Measurements from ENCODE around the gene ATP9A. TPM values are rescaled to one million over a fixed set of nuclear protein-coding genes. Genes with fewer than 3 reads are reported as not detected.

The ATP9A gene
- total and polyA plus RNA-seq, 4 donors: 2.4 to 16.7 (median 9.9) TPM

- H3K27me3 ChIP-seq (ENCODE audit: control insufficient read depth in 4 of 4, insufficient read depth in 4 of 4, low read length in 3 of 4): no peaks in the 10 kb centered on the region
- H3K36me3 ChIP-seq (ENCODE audit: control insufficient read depth in 4 of 4, insufficient read depth in 3 of 4, low read depth in 1 of 4, low read length in 3 of 4): peaks cover 0 to 18% (median 6%) of the 10 kb centered on the region in 4 donors
- peaks cover 0 to 4% (median under 1%) of the 10 kb centered on the region in 4 donors for H3K4me1 ChIP-seq (ENCODE audit: control insufficient read depth in 4 of 4, insufficient read depth in 4 of 4, low read length in 3 of 4)
- 77% methylated on average over 8 of the region's 8 CpGs for WGBS
- no peaks in the 10 kb centered on the region for H3K9me3 ChIP-seq (ENCODE audit: control insufficient read depth in 4 of 4, low read length in 3 of 4)
- no peak overlapping the region for H3K4me3 ChIP-seq (ENCODE audit: low read depth in 1 of 3, low read length in 3 of 3)
- H3K9ac ChIP-seq (ENCODE audit: low read depth in 1 of 2, low read length in 2 of 2): no peak overlapping the region
- DNase-seq (ENCODE audit: low spot score): no peak
- H3K27ac ChIP-seq (ENCODE audit: low read depth in 1 of 2, low read length in 2 of 2): no peak overlapping the region
- TF ChIP-seq GABPA (IDR thresholded peaks at IDR 0.05 in 1 of 2, conservative IDR thresholded peaks at IDR 0.05 in 1 of 2): no peak
- no peak for TF ChIP-seq ATF3 (IDR thresholded peaks at IDR 0.05)
- TF ChIP-seq HNF4A (conservative IDR thresholded peaks at IDR 0.05): no peak
- TF ChIP-seq MAX (IDR thresholded peaks at IDR 0.05): no peak
- no peak for TF ChIP-seq RXRA (IDR thresholded peaks at IDR 0.05)
- TF ChIP-seq REST (IDR thresholded peaks at IDR 0.05): no peak
- TF ChIP-seq NR2F2 (IDR thresholded peaks at IDR 0.05): no peak
- no peak for TF ChIP-seq TAF1 (conservative IDR thresholded peaks at IDR 0.05)
- TF ChIP-seq JUND (IDR thresholded peaks at IDR 0.05): no peak
- no peak for TF ChIP-seq FOXA2 (IDR thresholded peaks at IDR 0.05)
- TF ChIP-seq ZBTB33 (IDR thresholded peaks at IDR 0.05): no peak
- TF ChIP-seq CTCF (IDR thresholded peaks at IDR 0.05; ENCODE audit: low read depth, low read length, missing input control): no peak
- no peak for TF ChIP-seq EGR1 (IDR thresholded peaks at IDR 0.05; ENCODE audit: low read depth in 2 of 2)
These were observed 172.4 kb downstream of the ATP9A start for GRCh38 chr20:51595744-51596143.

- 11% methylated on average over 13 of the region's 13 CpGs for WGBS
These were observed 173.1 kb downstream of the ATP9A start for GRCh38 chr20:51595058-51595532.

More at GRCh38 chr20:51595058-51595532, 173.1 kb downstream of the ATP9A start:
- Histone ChIP-seq H3K4me3 (ENCODE audit: low read depth in 1 of 3, low read length in 3 of 3) (no peak overlapping the region), H3K27me3 (ENCODE audit: control insufficient read depth in 4 of 4, insufficient read depth in 4 of 4, low read length in 3 of 4) (no peaks in the 10 kb centered on the region), H3K9ac (ENCODE audit: low read depth in 1 of 2, low read length in 2 of 2) (no peak overlapping the region), H3K9me3 (ENCODE audit: control insufficient read depth in 4 of 4, low read length in 3 of 4) (no peaks in the 10 kb centered on the region), H3K27ac (ENCODE audit: low read depth in 1 of 2, low read length in 2 of 2) (no peak overlapping the region), H3K4me1 (ENCODE audit: control insufficient read depth in 4 of 4, insufficient read depth in 4 of 4, low read length in 3 of 4) (peaks cover 0 to 4% (median under 1%) of the 10 kb centered on the region in 4 donors), H3K36me3 (ENCODE audit: control insufficient read depth in 4 of 4, insufficient read depth in 3 of 4, low read depth in 1 of 4, low read length in 3 of 4) (peaks cover 0 to 13% (median 4%) of the 10 kb centered on the region in 4 donors)
- peak; percentile 76 for DNase-seq (ENCODE audit: low spot score)
- TF ChIP-seq MAX (IDR thresholded peaks at IDR 0.05) (peak; percentile 74), EGR1 (IDR thresholded peaks at IDR 0.05; ENCODE audit: low read depth in 2 of 2) (no peak), RXRA (IDR thresholded peaks at IDR 0.05) (peak; percentile 58 to 84), SP1 (IDR thresholded peaks at IDR 0.05) (no peak), CTCF (IDR thresholded peaks at IDR 0.05; ENCODE audit: low read depth, low read length, missing input control) (peak; percentile 95), GABPA (IDR thresholded peaks at IDR 0.05 in 1 of 2, conservative IDR thresholded peaks at IDR 0.05 in 1 of 2) (peak in 1 of 2 donors; percentile 1), RAD21 (IDR thresholded peaks at IDR 0.05) (peak; percentile 99), REST (IDR thresholded peaks at IDR 0.05) (no peak), JUND (IDR thresholded peaks at IDR 0.05) (no peak)

Measured in liver (tissue), 9 donors.